WTC11 (cell line): ENCODE results near the gene PKMYT1. TPM values are rescaled to one million over a fixed set of nuclear protein-coding genes. Genes with fewer than 3 reads are reported as not detected.

Experiments used
- ATAC-seq: fragments of 200-7000 bp; cut with Tn5 transposase; 2 replicates; pipeline ENCODE4 v1.10.0; 2021; ENCODE audit warnings: mild to moderate bottlenecking, moderate library complexity
- CTCF ChIA-PET: fragments of 300-600 bp; sonication (Branson Sonifier 250); formaldehyde crosslinking; loops from one replicate; lab custom pipeline; 2021; ENCODE audit warnings: antibody characterized with exemption; lab: Charles Lee
- POLR2A ChIA-PET: fragments of 350-600 bp; sonication (Branson Sonifier 250); formaldehyde crosslinking; loops from one replicate; lab custom pipeline; 2021; ENCODE audit warnings: antibody characterized with exemption; lab: Charles Lee
- DNase-seq: peaks from one replicate; pipeline ENCODE4 v3.0.0; 2021; ENCODE audit warnings: low spot score
- H3K27ac Mint-ChIP-seq: 2 replicates; pipeline ENCODE4 v1.8.0; 2021; ENCODE audit warnings: mixed read lengths
- H3K27me3 Mint-ChIP-seq: 2 replicates; pipeline ENCODE4 v1.8.0; 2021; ENCODE audit warnings: low read depth, mild to moderate bottlenecking, moderate library complexity, mixed read lengths
- H3K36me3 Mint-ChIP-seq: 2 replicates; pipeline ENCODE4 v1.8.0; 2021; ENCODE audit warnings: mixed read lengths
- H3K4me1 Mint-ChIP-seq: 2 replicates; pipeline ENCODE4 v1.8.0; 2022; ENCODE audit warnings: mixed read lengths
- H3K4me3 Mint-ChIP-seq: 2 replicates; pipeline ENCODE4 v1.8.0; 2021; ENCODE audit warnings: mild to moderate bottlenecking, moderate library complexity, mixed read lengths
- H3K9me3 Mint-ChIP-seq: 2 replicates; pipeline ENCODE4 v1.8.0; 2021; ENCODE audit warnings: mixed read lengths
- ATF1 ChIP-seq: sonication (generic); formaldehyde crosslinking; IDR thresholded peaks from 2 replicates; pipeline ENCODE4 v1.8.1; 2023; ENCODE audit warnings: mild to moderate bottlenecking, moderate library complexity, missing genetic modification reagents
- CBFB ChIP-seq: sonication (generic); formaldehyde crosslinking; IDR thresholded peaks from 2 replicates; pipeline ENCODE4 v1.8.1; 2022; ENCODE audit warnings: mild to moderate bottlenecking, low read depth, missing genetic modification reagents
- ETV6 ChIP-seq: sonication (generic); formaldehyde crosslinking; IDR thresholded peaks from 2 replicates; pipeline ENCODE4 v1.8.1; 2022; ENCODE audit warnings: mild to moderate bottlenecking, missing genetic modification reagents
- GRHL2 ChIP-seq: fragments of 250-450 bp; sonication (Bioruptor Pico); IDR thresholded peaks from 2 replicates; pipeline ENCODE4 v1.8.0; 2022; ENCODE audit warnings: mild to moderate bottlenecking, moderate library complexity; ENCODE audit not compliant: insufficient replicate concordance, severe bottlenecking
- IRF2 ChIP-seq: sonication (generic); formaldehyde crosslinking; IDR thresholded peaks from 2 replicates; pipeline ENCODE4 v1.8.0; 2022; ENCODE audit warnings: low read depth, missing genetic modification reagents, borderline replicate concordance
- JAZF1 ChIP-seq: fragments of 250-450 bp; sonication (Bioruptor Pico); IDR thresholded peaks from 2 replicates; pipeline ENCODE4 v1.9.0; 2021; ENCODE audit warnings: moderate library complexity, mild to moderate bottlenecking, inconsistent platforms
- JUN ChIP-seq: sonication (generic); formaldehyde crosslinking; IDR thresholded peaks from 2 replicates; pipeline ENCODE4 v1.8.0; 2023; ENCODE audit warnings: mild to moderate bottlenecking, missing genetic modification reagents
- KAT7 ChIP-seq: sonication (generic); formaldehyde crosslinking; IDR thresholded peaks from 2 replicates; pipeline ENCODE4 v1.8.1; 2023; ENCODE audit warnings: missing genetic modification reagents, mild to moderate bottlenecking, borderline replicate concordance
- NFATC4 ChIP-seq: fragments of 250-450 bp; sonication (Bioruptor Pico); IDR thresholded peaks from 2 replicates; pipeline ENCODE4 v1.9.0; 2021; ENCODE audit warnings: mild to moderate bottlenecking
- NR2C2 ChIP-seq: sonication (generic); formaldehyde crosslinking; IDR thresholded peaks from 2 replicates; pipeline ENCODE4 v1.8.0; 2022; ENCODE audit warnings: mild to moderate bottlenecking, missing genetic modification reagents
- NR3C1 ChIP-seq: sonication (generic); formaldehyde crosslinking; conservative IDR thresholded peaks from 2 replicates; pipeline ENCODE4 v1.8.1; 2023; ENCODE audit warnings: low read depth, mild to moderate bottlenecking, missing genetic modification reagents
- OVOL2 ChIP-seq: fragments of 250-450 bp; sonication (Bioruptor Pico); IDR thresholded peaks from 2 replicates; pipeline ENCODE4 v1.9.0; 2021; ENCODE audit warnings: mild to moderate bottlenecking, borderline replicate concordance
- PRRX2 ChIP-seq: fragments of 250-450 bp; sonication (Bioruptor Pico); IDR thresholded peaks from 2 replicates; pipeline ENCODE4 v1.8.0; 2021; ENCODE audit warnings: mild to moderate bottlenecking
- RELA ChIP-seq: sonication (generic); formaldehyde crosslinking; IDR thresholded peaks from 2 replicates; pipeline ENCODE4 v1.8.1; 2022; ENCODE audit warnings: missing genetic modification reagents, mild to moderate bottlenecking, borderline replicate concordance
- SMAD3 ChIP-seq: sonication (generic); formaldehyde crosslinking; IDR thresholded peaks from 2 replicates; pipeline ENCODE4 v1.8.0; 2022; ENCODE audit warnings: missing genetic modification reagents, mild to moderate bottlenecking, borderline replicate concordance
- SOX15 ChIP-seq: fragments of 250-450 bp; sonication (Bioruptor Pico); IDR thresholded peaks from 2 replicates; pipeline ENCODE4 v1.9.0; 2021; ENCODE audit warnings: mild to moderate bottlenecking
- SP1 ChIP-seq: sonication (generic); formaldehyde crosslinking; conservative IDR thresholded peaks from 2 replicates; pipeline ENCODE4 v1.8.1; 2022; ENCODE audit warnings: missing genetic modification reagents
- TEAD1 ChIP-seq: sonication (generic); formaldehyde crosslinking; IDR thresholded peaks from 2 replicates; pipeline ENCODE4 v1.8.0; 2022; ENCODE audit warnings: mild to moderate bottlenecking, missing genetic modification reagents
- TEAD4 ChIP-seq: sonication (generic); formaldehyde crosslinking; IDR thresholded peaks from 2 replicates; pipeline ENCODE4 v1.8.0; 2022; ENCODE audit warnings: mild to moderate bottlenecking, missing genetic modification reagents
- TP53 ChIP-seq: sonication (generic); formaldehyde crosslinking; IDR thresholded peaks from 2 replicates; pipeline ENCODE4 v1.8.1; 2023; ENCODE audit warnings: mild to moderate bottlenecking, missing genetic modification reagents
- ZNF121 ChIP-seq: sonication (generic); formaldehyde crosslinking; IDR thresholded peaks from 2 replicates; pipeline ENCODE4 v1.8.0; 2023; ENCODE audit warnings: missing genetic modification reagents
- ZNF219 ChIP-seq: sonication (generic); formaldehyde crosslinking; IDR thresholded peaks from 2 replicates; pipeline ENCODE4 v1.8.0; 2023; ENCODE audit warnings: missing genetic modification reagents, mild to moderate bottlenecking, borderline replicate concordance
- ZNF232 ChIP-seq: sonication (generic); formaldehyde crosslinking; IDR thresholded peaks from 2 replicates; pipeline ENCODE4 v1.8.0; 2022; ENCODE audit warnings: mild to moderate bottlenecking, missing genetic modification reagents
- total RNA-seq: library from RNA; stranded (reverse); gene quantifications from 3 replicates; pipeline ENCODE4 v1.2.3, GENCODE V29; 2021
- TF ChIP-seq, protein P1 (sequence below): sonication (generic); formaldehyde crosslinking; IDR thresholded peaks from 2 replicates; pipeline ENCODE4 v1.8.1; 2022; ENCODE audit warnings: missing genetic modification reagents, borderline replicate concordance
- TF ChIP-seq, protein P2 (sequence below): sonication (generic); formaldehyde crosslinking; IDR thresholded peaks from 2 replicates; pipeline ENCODE4 v1.8.1; 2023; ENCODE audit warnings: mild to moderate bottlenecking, missing genetic modification reagents, moderate library complexity
- TF ChIP-seq, protein P3 (sequence below): fragments of 250-450 bp; sonication (Bioruptor Pico); IDR thresholded peaks from 2 replicates; pipeline ENCODE4 v1.9.0; 2021; ENCODE audit warnings: mild to moderate bottlenecking
- TF ChIP-seq, protein P4 (sequence below): sonication (generic); formaldehyde crosslinking; IDR thresholded peaks from 2 replicates; pipeline ENCODE4 v1.8.0; 2022; ENCODE audit warnings: mild to moderate bottlenecking, missing genetic modification reagents
- TF ChIP-seq, protein P5 (sequence below): fragments of 250-450 bp; sonication (Bioruptor Pico); IDR thresholded peaks from 2 replicates; pipeline ENCODE4 v1.9.0; 2021; ENCODE audit warnings: moderate library complexity, mild to moderate bottlenecking, inconsistent platforms, borderline replicate concordance

The PKMYT1 gene
- total RNA-seq, 1 experiment from 2014 or later, result 120 TPM

DNA sequence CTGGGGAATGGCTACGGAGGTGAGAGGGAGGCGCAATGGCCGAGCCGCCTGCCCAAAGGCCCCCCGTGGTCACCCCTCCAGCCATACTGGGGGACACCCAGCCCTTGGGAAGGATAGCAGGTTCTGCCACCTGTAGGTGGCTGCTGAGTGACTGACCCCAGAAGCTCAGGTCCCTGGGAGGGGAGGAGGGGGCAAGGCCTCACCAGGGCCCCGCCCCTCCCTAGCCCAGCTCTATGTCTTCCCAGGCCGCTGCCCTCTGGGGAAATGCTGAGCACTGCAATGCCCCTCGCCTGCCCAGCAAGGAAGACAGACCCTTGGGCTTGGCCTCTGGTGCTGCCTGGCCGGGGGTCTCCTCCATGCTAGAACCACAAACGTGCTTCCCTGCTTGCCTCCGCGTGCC lies 21.1 kb upstream of the PKMYT1 start:
- Mint-ChIP-seq H3K27me3 (no peaks in the 10 kb centered on the region), H3K27ac (peak overlapping the region; percentile 77; the same call in 1 of the 2 replicates), H3K9me3 (no peaks in the 10 kb centered on the region), H3K36me3 (no peaks in the 10 kb centered on the region), H3K4me1 (peaks cover 14% of the 10 kb centered on the region), H3K4me3 (no peak overlapping the region)
- ChIA-PET CTCF (interaction anchor here (0.6 to 13.4 kb wide), 20 partner anchors 9 to 163 kb away, joined by 3 to 355 read pairs (median 6); partner anchors contain the start of genes CLDN6, CLDN9, HCFC1R1 and KREMEN2), POLR2A (interaction anchor here (1.0 to 13.9 kb wide), 3 partner anchors 20 to 31 kb away, joined by 3 to 502 read pairs (median 3); partner anchors contain the start of genes CLDN6, HCFC1R1, THOC6 and TNFRSF12A)
- peak; percentile 50 for DNase-seq
- peak; percentile 11 for ATAC-seq
- TF ChIP-seq ATF1, result no peak
- TF ChIP-seq NR2C2 (CRISPR knock-in tag), result no peak
- no peak for TF ChIP-seq TEAD4 (CRISPR knock-in tag)
- TF ChIP-seq SOX15 (CRISPR knock-in tag), result no peak
- TF ChIP-seq ZNF232 (CRISPR knock-in tag), result no peak
- TF ChIP-seq RELA (CRISPR knock-in tag), result no peak
- TF ChIP-seq, protein P1, sequence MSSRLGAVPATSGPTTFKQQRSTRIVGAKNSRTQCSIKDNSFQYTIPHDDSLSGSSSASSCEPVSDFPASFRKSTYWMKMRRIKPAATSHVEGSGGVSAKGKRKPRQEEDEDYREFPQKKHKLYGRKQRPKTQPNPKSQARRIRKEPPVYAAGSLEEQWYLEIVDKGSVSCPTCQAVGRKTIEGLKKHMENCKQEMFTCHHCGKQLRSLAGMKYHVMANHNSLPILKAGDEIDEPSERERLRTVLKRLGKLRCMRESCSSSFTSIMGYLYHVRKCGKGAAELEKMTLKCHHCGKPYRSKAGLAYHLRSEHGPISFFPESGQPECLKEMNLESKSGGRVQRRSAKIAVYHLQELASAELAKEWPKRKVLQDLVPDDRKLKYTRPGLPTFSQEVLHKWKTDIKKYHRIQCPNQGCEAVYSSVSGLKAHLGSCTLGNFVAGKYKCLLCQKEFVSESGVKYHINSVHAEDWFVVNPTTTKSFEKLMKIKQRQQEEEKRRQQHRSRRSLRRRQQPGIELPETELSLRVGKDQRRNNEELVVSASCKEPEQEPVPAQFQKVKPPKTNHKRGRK (CRISPR knock-in tag), result no peak
- TF ChIP-seq, protein P2, sequence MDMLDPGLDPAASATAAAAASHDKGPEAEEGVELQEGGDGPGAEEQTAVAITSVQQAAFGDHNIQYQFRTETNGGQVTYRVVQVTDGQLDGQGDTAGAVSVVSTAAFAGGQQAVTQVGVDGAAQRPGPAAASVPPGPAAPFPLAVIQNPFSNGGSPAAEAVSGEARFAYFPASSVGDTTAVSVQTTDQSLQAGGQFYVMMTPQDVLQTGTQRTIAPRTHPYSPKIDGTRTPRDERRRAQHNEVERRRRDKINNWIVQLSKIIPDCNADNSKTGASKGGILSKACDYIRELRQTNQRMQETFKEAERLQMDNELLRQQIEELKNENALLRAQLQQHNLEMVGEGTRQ (CRISPR knock-in tag), result no peak
- TF ChIP-seq NR3C1 (CRISPR knock-in tag), result no peak
- TF ChIP-seq TEAD1 (CRISPR knock-in tag), result no peak
- TF ChIP-seq OVOL2 (CRISPR knock-in tag), result no peak

DNA sequence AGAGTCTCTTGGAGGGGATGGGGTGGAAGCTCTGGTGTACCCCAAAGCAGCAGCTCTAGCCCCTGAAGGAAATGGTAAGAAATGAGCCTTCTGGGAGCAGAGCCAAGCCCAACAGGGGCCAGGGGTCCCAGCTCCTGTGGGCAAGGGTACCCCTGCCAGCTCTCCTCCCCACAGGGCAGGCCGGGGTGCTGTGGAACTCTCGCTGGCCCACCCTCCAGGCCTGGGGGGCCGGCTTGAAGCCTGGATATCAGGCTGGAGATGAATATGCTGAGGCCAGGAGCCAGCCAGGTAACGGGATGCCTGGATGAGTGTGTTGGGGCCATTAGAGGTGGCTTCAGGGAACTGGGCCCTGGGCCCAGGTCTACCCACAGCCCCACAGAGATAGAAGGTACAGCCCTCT lies 20.3 kb upstream of the PKMYT1 start:
- Mint-ChIP-seq H3K27me3 (no peaks in the 10 kb centered on the region), H3K27ac (no peak overlapping the region), H3K4me3 (no peak overlapping the region), H3K9me3 (no peaks in the 10 kb centered on the region), H3K4me1 (peaks cover 8% of the 10 kb centered on the region), H3K36me3 (no peaks in the 10 kb centered on the region)
- no peak for DNase-seq
- POLR2A ChIA-PET, result interaction anchor here (1.0 to 13.9 kb wide), 3 partner anchors 21 to 31 kb away, joined by 3 to 502 read pairs (median 3); partner anchors contain the start of genes CLDN6, HCFC1R1, THOC6 and TNFRSF12A
- no peak for ATAC-seq
- CTCF ChIA-PET, result interaction anchor here (0.9 to 13.4 kb wide), 15 partner anchors 9 to 162 kb away, joined by 3 to 355 read pairs (median 6); partner anchors contain the start of genes CLDN6, CLDN9, HCFC1R1 and THOC6
- TF ChIP-seq NFATC4 (CRISPR knock-in tag), result no peak
- TF ChIP-seq, protein P3, sequence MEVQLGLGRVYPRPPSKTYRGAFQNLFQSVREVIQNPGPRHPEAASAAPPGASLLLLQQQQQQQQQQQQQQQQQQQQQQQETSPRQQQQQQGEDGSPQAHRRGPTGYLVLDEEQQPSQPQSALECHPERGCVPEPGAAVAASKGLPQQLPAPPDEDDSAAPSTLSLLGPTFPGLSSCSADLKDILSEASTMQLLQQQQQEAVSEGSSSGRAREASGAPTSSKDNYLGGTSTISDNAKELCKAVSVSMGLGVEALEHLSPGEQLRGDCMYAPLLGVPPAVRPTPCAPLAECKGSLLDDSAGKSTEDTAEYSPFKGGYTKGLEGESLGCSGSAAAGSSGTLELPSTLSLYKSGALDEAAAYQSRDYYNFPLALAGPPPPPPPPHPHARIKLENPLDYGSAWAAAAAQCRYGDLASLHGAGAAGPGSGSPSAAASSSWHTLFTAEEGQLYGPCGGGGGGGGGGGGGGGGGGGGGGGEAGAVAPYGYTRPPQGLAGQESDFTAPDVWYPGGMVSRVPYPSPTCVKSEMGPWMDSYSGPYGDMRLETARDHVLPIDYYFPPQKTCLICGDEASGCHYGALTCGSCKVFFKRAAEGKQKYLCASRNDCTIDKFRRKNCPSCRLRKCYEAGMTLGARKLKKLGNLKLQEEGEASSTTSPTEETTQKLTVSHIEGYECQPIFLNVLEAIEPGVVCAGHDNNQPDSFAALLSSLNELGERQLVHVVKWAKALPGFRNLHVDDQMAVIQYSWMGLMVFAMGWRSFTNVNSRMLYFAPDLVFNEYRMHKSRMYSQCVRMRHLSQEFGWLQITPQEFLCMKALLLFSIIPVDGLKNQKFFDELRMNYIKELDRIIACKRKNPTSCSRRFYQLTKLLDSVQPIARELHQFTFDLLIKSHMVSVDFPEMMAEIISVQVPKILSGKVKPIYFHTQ (CRISPR knock-in tag), result no peak
- no peak for TF ChIP-seq SMAD3 (CRISPR knock-in tag)
- TF ChIP-seq TEAD1 (CRISPR knock-in tag), result no peak
- no peak for TF ChIP-seq IRF2 (CRISPR knock-in tag)
- no peak for TF ChIP-seq CBFB (CRISPR knock-in tag)
- TF ChIP-seq ZNF121 (CRISPR knock-in tag), result no peak
- TF ChIP-seq, protein P4, sequence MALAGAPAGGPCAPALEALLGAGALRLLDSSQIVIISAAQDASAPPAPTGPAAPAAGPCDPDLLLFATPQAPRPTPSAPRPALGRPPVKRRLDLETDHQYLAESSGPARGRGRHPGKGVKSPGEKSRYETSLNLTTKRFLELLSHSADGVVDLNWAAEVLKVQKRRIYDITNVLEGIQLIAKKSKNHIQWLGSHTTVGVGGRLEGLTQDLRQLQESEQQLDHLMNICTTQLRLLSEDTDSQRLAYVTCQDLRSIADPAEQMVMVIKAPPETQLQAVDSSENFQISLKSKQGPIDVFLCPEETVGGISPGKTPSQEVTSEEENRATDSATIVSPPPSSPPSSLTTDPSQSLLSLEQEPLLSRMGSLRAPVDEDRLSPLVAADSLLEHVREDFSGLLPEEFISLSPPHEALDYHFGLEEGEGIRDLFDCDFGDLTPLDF (CRISPR knock-in tag), result no peak
- TF ChIP-seq JUN, result no peak
- TF ChIP-seq SP1, result no peak
- TF ChIP-seq JAZF1, result no peak
- TF ChIP-seq ETV6, result no peak
- TF ChIP-seq, protein P5, sequence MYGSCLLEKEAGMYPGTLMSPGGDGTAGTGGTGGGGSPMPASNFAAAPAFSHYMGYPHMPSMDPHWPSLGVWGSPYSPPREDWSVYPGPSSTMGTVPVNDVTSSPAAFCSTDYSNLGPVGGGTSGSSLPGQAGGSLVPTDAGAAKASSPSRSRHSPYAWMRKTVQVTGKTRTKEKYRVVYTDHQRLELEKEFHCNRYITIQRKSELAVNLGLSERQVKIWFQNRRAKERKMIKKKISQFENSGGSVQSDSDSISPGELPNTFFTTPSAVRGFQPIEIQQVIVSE, result no peak
- TF ChIP-seq PRRX2 (CRISPR knock-in tag), result no peak
- TF ChIP-seq KAT7 (CRISPR knock-in tag), result no peak
- TF ChIP-seq ZNF219 (CRISPR knock-in tag), result no peak
- no peak for TF ChIP-seq TP53
- no peak for TF ChIP-seq GRHL2
